T-helper 17 cell (primary cell): ENCODE data around the gene GALNT8. TPM values are rescaled to one million over a fixed set of nuclear protein-coding genes. Genes with fewer than 3 reads are reported as not detected.
"Not testable (repeated sequence)": the region's sequence is repeated elsewhere in the genome, so short reads cannot be mapped to it uniquely, and the experiment has no call there.

Source experiments
- ATAC-seq: fragments of 150-1000 bp; cut with Tn5 transposase; 2 replicates; pipeline ENCODE4 v1.10.0; 2021; ENCODE audit warnings: mild to moderate bottlenecking, moderate library complexity
- DNase-seq, 3 donors: peaks; one replicate each; pipeline versions ENCODE4 v3.0.0 to v3.0.0-alpha.2; 2020 to 2021
- H3K9me3 ChIP-seq: one replicate; pipeline ENCODE4 v1.7.0; 2013; ENCODE audit warnings: low read length, mild to moderate bottlenecking; ENCODE audit not compliant: control insufficient read depth, poor library complexity, severe bottlenecking
- H3K27ac Mint-ChIP-seq: one replicate; pipeline ENCODE4 v1.8.0; 2022; ENCODE audit warnings: mild to moderate bottlenecking, moderate library complexity, mixed read lengths
- H3K27me3 Mint-ChIP-seq: one replicate; pipeline ENCODE4 v1.8.0; 2022; ENCODE audit warnings: mixed read lengths
- H3K36me3 Mint-ChIP-seq: one replicate; pipeline ENCODE4 v1.8.0; 2022; ENCODE audit warnings: low read depth, mixed read lengths
- H3K4me1 Mint-ChIP-seq: one replicate; pipeline ENCODE4 v1.8.0; 2022; ENCODE audit warnings: mild to moderate bottlenecking, mixed read lengths
- H3K4me3 Mint-ChIP-seq: one replicate; pipeline ENCODE4 v1.8.0; 2022; ENCODE audit warnings: mild to moderate bottlenecking, moderate library complexity, mixed read lengths
- total RNA-seq, 4 donors: library from RNA in 2 of 4; stranded (reverse) in 2 of 4; gene quantifications; one replicate each; pipeline ENCODE4 v1.2.3 and lab custom pipeline; 2022 to 2026

GALNT8 gene
- total RNA-seq, 2 donors from 2014 or later = 1.4 TPM

GRCh38 chr12:4720637-4720995 lies 416 bp downstream of the GALNT8 start:
- no peak for ATAC-seq
- H3K9me3 ChIP-seq = no peaks in the 10 kb centered on the region
- no peak for DNase-seq
- H3K27ac Mint-ChIP-seq = no peak overlapping the region
- H3K36me3 Mint-ChIP-seq = peaks cover 5% of the 10 kb centered on the region
- peaks cover 4% of the 10 kb centered on the region for H3K4me1 Mint-ChIP-seq
- no peak overlapping the region for H3K4me3 Mint-ChIP-seq
- H3K27me3 Mint-ChIP-seq = peaks cover 58% of the 10 kb centered on the region

- not testable (repeated sequence) for H3K4me3 Mint-ChIP-seq, H3K9me3 ChIP-seq, DNase-seq, H3K36me3 Mint-ChIP-seq, H3K27ac Mint-ChIP-seq, ATAC-seq, H3K4me1 Mint-ChIP-seq
- H3K27me3 Mint-ChIP-seq = peaks cover 58% of the 10 kb centered on the region
These were observed 1.4 kb downstream of the GALNT8 start for GRCh38 chr12:4721587-4721986.

- H3K36me3 Mint-ChIP-seq = peaks cover 5% of the 10 kb centered on the region
- H3K4me1 Mint-ChIP-seq = peaks cover 6% of the 10 kb centered on the region
- H3K27me3 Mint-ChIP-seq = peaks cover 57% of the 10 kb centered on the region
- no peak for ATAC-seq
- H3K27ac Mint-ChIP-seq = no peak overlapping the region
- no peak for DNase-seq
- no peaks in the 10 kb centered on the region for H3K9me3 ChIP-seq
- H3K4me3 Mint-ChIP-seq = no peak overlapping the region
These were observed 3.0 kb downstream of the GALNT8 start for GRCh38 chr12:4723226-4723625.

- peaks cover 4% of the 10 kb centered on the region for H3K4me1 Mint-ChIP-seq
- peaks cover 5% of the 10 kb centered on the region for H3K36me3 Mint-ChIP-seq
- ATAC-seq (no peak), DNase-seq (no peak)
- H3K27ac Mint-ChIP-seq = no peak overlapping the region
- peaks cover 39% of the 10 kb centered on the region for H3K27me3 Mint-ChIP-seq
- no peaks in the 10 kb centered on the region for H3K9me3 ChIP-seq
- no peak overlapping the region for H3K4me3 Mint-ChIP-seq
These were observed 4.9 kb downstream of the GALNT8 start for GRCh38 chr12:4725057-4725456.

GRCh38 chr12:4734625-4735340 lies 14.6 kb downstream of the GALNT8 start:
- no peak for DNase-seq
- H3K9me3 ChIP-seq = no peaks in the 10 kb centered on the region
- no peaks in the 10 kb centered on the region for H3K4me1 Mint-ChIP-seq
- peaks cover 3% of the 10 kb centered on the region for H3K36me3 Mint-ChIP-seq
- H3K27ac Mint-ChIP-seq = no peak overlapping the region
- peaks cover 39% of the 10 kb centered on the region for H3K27me3 Mint-ChIP-seq
- no peak for ATAC-seq
- H3K4me3 Mint-ChIP-seq = no peak overlapping the region

- H3K27ac Mint-ChIP-seq = no peak overlapping the region
- DNase-seq = no peak
- no peak for ATAC-seq
- peaks cover 3% of the 10 kb centered on the region for H3K36me3 Mint-ChIP-seq
- no peak overlapping the region for H3K4me3 Mint-ChIP-seq
- no peaks in the 10 kb centered on the region for H3K4me1 Mint-ChIP-seq
- no peaks in the 10 kb centered on the region for H3K9me3 ChIP-seq
- H3K27me3 Mint-ChIP-seq = peaks cover 42% of the 10 kb centered on the region
These were observed 15.9 kb downstream of the GALNT8 start for GRCh38 chr12:4736091-4736490.

- Mint-ChIP-seq H3K27ac (no peak overlapping the region), H3K4me1 (no peaks in the 10 kb centered on the region), H3K36me3 (peaks cover 7% of the 10 kb centered on the region), H3K4me3 (no peak overlapping the region), H3K27me3 (peaks cover 53% of the 10 kb centered on the region)
- no peaks in the 10 kb centered on the region for H3K9me3 ChIP-seq
- ATAC-seq (no peak), DNase-seq (no peak)
These were observed 18.3 kb downstream of the GALNT8 start for GRCh38 chr12:4738541-4738940.

GRCh38 chr12:4742416-4742970 lies 22.3 kb downstream of the GALNT8 start:
- H3K4me3 Mint-ChIP-seq = no peak overlapping the region
- no peak for ATAC-seq

GRCh38 chr12:4743046-4743445 lies 22.8 kb downstream of the GALNT8 start:
- ATAC-seq = no peak

More at GRCh38 chr12:4742416-4742970, 22.3 kb downstream of the GALNT8 start:
- no peak for DNase-seq
- peaks cover 4% of the 10 kb centered on the region for H3K36me3 Mint-ChIP-seq
- no peaks in the 10 kb centered on the region for H3K9me3 ChIP-seq
- H3K27ac Mint-ChIP-seq = no peak overlapping the region
- H3K27me3 Mint-ChIP-seq = peaks cover 43% of the 10 kb centered on the region
- H3K4me1 Mint-ChIP-seq = no peaks in the 10 kb centered on the region

GRCh38 chr12:4744709-4745108 lies 24.5 kb downstream of the GALNT8 start:
- ATAC-seq = no peak
- Mint-ChIP-seq H3K4me1 (no peaks in the 10 kb centered on the region), H3K4me3 (no peak overlapping the region), H3K27ac (no peak overlapping the region), H3K36me3 (peaks cover 4% of the 10 kb centered on the region), H3K27me3 (peaks cover 31% of the 10 kb centered on the region)
- DNase-seq = no peak
- no peaks in the 10 kb centered on the region for H3K9me3 ChIP-seq

More at GRCh38 chr12:4743046-4743445, 22.8 kb downstream of the GALNT8 start:
- Mint-ChIP-seq H3K4me1 (no peaks in the 10 kb centered on the region), H3K4me3 (no peak overlapping the region), H3K27me3 (peaks cover 38% of the 10 kb centered on the region), H3K36me3 (peaks cover 4% of the 10 kb centered on the region), H3K27ac (no peak overlapping the region)
- H3K9me3 ChIP-seq = no peaks in the 10 kb centered on the region
- DNase-seq = no peak

GRCh38 chr12:4745249-4745648 lies 25.0 kb downstream of the GALNT8 start:
- Mint-ChIP-seq H3K27me3 (peaks cover 26% of the 10 kb centered on the region), H3K36me3 (peaks cover 4% of the 10 kb centered on the region), H3K27ac (no peak overlapping the region), H3K4me3 (no peak overlapping the region), H3K4me1 (no peaks in the 10 kb centered on the region)
- no peaks in the 10 kb centered on the region for H3K9me3 ChIP-seq
- DNase-seq (no peak), ATAC-seq (no peak)

- not testable (repeated sequence) for H3K27ac Mint-ChIP-seq, H3K9me3 ChIP-seq, ATAC-seq, H3K36me3 Mint-ChIP-seq, H3K4me1 Mint-ChIP-seq, H3K4me3 Mint-ChIP-seq, DNase-seq
- peaks cover 17% of the 10 kb centered on the region for H3K27me3 Mint-ChIP-seq
These were observed 31.5 kb downstream of the GALNT8 start for GRCh38 chr12:4751654-4752053.

GRCh38 chr12:4762773-4763172 lies 42.6 kb downstream of the GALNT8 start:
- peaks cover 7% of the 10 kb centered on the region for H3K36me3 Mint-ChIP-seq
- no peak for ATAC-seq
- H3K27me3 Mint-ChIP-seq = peaks cover 30% of the 10 kb centered on the region
- no peaks in the 10 kb centered on the region for H3K9me3 ChIP-seq
- DNase-seq = no peak
- H3K4me1 Mint-ChIP-seq = peaks cover 3% of the 10 kb centered on the region
- H3K27ac Mint-ChIP-seq = no peak overlapping the region
- no peak overlapping the region for H3K4me3 Mint-ChIP-seq

GRCh38 chr12:4763549-4763948 lies 43.3 kb downstream of the GALNT8 start:
- H3K9me3 ChIP-seq = no peaks in the 10 kb centered on the region
- Mint-ChIP-seq H3K4me3 (no peak overlapping the region), H3K27ac (no peak overlapping the region), H3K4me1 (no peaks in the 10 kb centered on the region), H3K36me3 (peaks cover 5% of the 10 kb centered on the region), H3K27me3 (peaks cover 26% of the 10 kb centered on the region)
- no peak for ATAC-seq
- no peak for DNase-seq
